Peyer's patch (tissue), 4 donors: ENCODE data around the gene WDSUB1. TPM values are rescaled to one million over a fixed set of nuclear protein-coding genes. Genes with fewer than 3 reads are reported as not detected.
A peak's percentile ranks its signal among the peaks of the same experiment; 100 is the strongest.

Source experiments
- DNase-seq, 3 donors: peaks; one replicate each; pipeline ENCODE4 v3.0.0-alpha.2; 2017 to 2019
- H3K27ac ChIP-seq, 4 donors: fragments of 200-600 bp; sonication (generic); one replicate each; pipeline ENCODE4 v1.5.1; 2016 to 2019
- H3K27me3 ChIP-seq, 2 donors: fragments of 200-600 bp; sonication (generic); one replicate each; pipeline ENCODE4 v1.5.1; 2019
- H3K36me3 ChIP-seq, 3 donors: fragments of 200-600 bp; sonication (generic); one replicate each; pipeline ENCODE4 v1.5.1; 2016 to 2019
- H3K4me1 ChIP-seq, 4 donors: fragments of 200-600 bp; sonication (generic); one replicate each; pipeline ENCODE4 v1.5.1; 2016 to 2019
- H3K4me3 ChIP-seq, 4 donors: fragments of 200-600 bp; sonication (generic); 1 replicate in 3 of 4; 2 replicates in 1 of 4; pipeline ENCODE4 v1.5.1; 2016 to 2019; ENCODE audit warnings: mild to moderate bottlenecking in 1 of 4
- H3K9me3 ChIP-seq, 4 donors: fragments of 200-600 bp; sonication (generic); one replicate each; pipeline ENCODE4 v1.5.1; 2016 to 2019; ENCODE audit warnings: mild to moderate bottlenecking in 1 of 4
- CTCF ChIP-seq, 6 experiments: fragments of 450-650 bp in 4 of 6; fragments of 200-600 bp in 2 of 6; sonication (generic) in 1 of 6; IDR thresholded peaks; one replicate each; pipeline ENCODE4 v1.5.1; 2017 to 2019; ENCODE audit warnings: antibody characterized with exemption in 6 of 6, mild to moderate bottlenecking in 3 of 6, moderate library complexity in 1 of 6
- POLR2A ChIP-seq, 2 donors: fragments of 450-650 bp; IDR thresholded peaks; one replicate each; pipeline ENCODE4 v1.5.1; 2017; ENCODE audit warnings: antibody characterized with exemption in 2 of 2, mild to moderate bottlenecking in 2 of 2, moderate library complexity in 2 of 2
- total RNA-seq, 4 donors: library from RNA; depleted of rRNA; stranded (reverse); fragments of >200 nt; gene quantifications; one replicate each; pipeline ENCODE4 v1.1.0, GENCODE V29; 2016

The WDSUB1 gene
- total RNA-seq, 4 donors from 2014 or later = 4.0 to 9.9 (median 8.4) TPM

DNA sequence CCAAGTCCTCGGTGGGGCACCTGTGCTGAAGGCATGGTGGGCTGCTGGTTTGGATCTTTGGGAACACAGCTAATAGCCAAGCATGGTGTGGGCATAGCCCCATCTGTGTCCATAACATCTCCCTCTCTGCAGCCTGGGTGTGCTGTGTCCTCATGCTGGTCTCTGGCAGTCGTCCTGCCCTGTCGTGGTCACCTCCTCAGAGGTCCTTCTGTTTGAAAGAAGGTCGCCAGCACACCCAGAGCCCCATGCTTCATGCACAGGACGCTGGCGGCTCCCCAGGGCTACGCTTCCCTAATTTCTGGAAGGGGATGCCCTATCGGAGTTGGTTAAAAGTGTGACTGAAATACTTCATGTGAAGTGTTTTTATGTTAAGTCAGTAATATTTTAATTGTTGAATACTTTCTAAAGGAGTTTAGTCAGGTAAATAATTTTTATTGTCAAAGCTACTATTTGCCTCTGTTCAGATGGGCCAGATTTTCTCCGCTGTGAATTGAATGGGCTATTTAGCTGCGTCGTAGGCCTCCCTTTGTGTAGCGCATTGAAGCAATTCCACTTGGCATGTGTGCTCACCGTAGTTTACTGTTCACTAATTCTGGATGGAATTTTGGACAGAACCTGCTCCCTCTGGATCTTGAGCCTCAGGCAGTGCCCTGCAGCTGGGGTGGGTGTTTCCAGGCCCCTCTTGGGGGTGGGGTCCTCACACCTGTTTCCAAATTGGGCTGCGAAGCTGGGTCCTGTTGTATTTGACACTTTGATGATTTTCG, 81.9 kb downstream of the WDSUB1 start:
- H3K9me3 ChIP-seq = no peaks in the 10 kb centered on the region
- no peak overlapping the region for H3K4me3 ChIP-seq
- peaks cover 0 to 12% (median 6%) of the 10 kb centered on the region in 4 donors for H3K4me1 ChIP-seq
- H3K27ac ChIP-seq = no peak overlapping the region
- TF ChIP-seq CTCF (IDR thresholded peaks at IDR 0.05) (no peak), POLR2A (IDR thresholded peaks at IDR 0.05) (no peak)
- H3K36me3 ChIP-seq = peaks cover 0 to 19% (median 0%) of the 10 kb centered on the region in 3 donors
- H3K27me3 ChIP-seq = no peaks in the 10 kb centered on the region
- no peak for DNase-seq

DNA sequence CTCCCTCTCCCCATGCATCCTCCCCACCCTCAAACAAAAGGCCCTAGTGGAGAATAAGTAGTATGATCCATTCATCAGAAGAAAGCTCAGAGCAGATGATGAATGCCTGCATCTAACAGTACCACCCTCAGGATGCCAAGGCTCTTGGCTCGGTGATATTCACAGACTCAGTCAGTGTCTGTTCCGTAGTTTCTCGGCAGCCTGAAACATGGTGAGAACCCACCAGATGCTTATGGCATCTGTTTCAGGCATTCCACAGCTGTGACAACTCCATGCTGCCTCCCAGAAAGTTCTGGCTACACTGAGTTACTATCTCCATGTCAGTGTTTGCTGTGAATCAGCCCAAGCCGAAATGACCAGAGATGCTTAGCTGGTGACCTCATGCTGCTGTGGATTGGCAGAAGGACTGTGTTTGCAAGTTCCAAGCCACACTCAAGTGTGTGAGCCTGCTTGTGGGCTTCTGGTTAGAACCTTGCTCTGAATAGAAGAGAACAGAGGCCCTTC, 83.9 kb downstream of the WDSUB1 start:
- no peaks in the 10 kb centered on the region for H3K9me3 ChIP-seq
- peaks cover 0 to 38% (median 0%) of the 10 kb centered on the region in 3 donors for H3K36me3 ChIP-seq
- H3K4me1 ChIP-seq = peaks cover 0 to 12% (median 6%) of the 10 kb centered on the region in 4 donors
- H3K4me3 ChIP-seq = no peak overlapping the region
- DNase-seq = peak in 1 of 3 donors; percentile 58
- peak overlapping the region in 2 of 4 donors; percentile 6 to 45 for H3K27ac ChIP-seq
- TF ChIP-seq CTCF (IDR thresholded peaks at IDR 0.05) = no peak
- no peak for TF ChIP-seq POLR2A (IDR thresholded peaks at IDR 0.05)
- H3K27me3 ChIP-seq = no peaks in the 10 kb centered on the region

DNA sequence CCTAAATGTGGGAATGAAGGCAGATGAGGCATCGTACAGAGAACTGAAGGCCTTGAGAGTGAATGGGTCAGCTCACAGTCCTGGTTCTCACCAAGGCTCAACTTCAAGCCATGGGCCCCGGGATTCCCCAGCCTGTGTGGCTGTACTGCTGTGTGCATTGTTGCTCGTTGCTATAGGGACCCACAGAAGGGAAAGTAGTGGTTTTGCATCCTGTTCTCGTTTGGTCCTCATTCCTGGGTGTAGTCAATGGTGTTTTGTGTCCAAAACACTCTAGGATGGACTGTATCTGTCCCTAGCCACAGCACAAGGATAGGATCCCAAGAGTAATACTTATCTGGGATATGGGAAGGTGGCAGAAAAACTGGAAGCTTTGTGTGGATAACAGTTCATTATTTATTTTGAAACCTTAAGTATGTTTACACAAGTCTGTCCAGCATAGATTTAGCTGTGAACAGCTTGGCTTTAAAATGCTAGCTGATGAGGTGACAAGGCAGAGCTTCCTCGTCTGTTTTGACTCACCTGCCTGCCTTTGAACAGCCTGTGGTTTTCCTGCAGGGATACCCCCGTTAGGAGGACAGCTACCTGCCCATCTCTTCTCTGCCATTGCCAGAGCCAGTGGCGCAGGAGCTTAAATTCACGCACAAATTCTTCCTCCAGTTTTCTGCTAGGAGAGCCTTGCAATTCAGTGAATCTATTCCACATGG, 85.0 kb downstream of the WDSUB1 start:
- DNase-seq = peak in 2 of 3 donors; percentile 42 to 59
- TF ChIP-seq POLR2A (IDR thresholded peaks at IDR 0.05) (no peak), CTCF (IDR thresholded peaks at IDR 0.05) (no peak)
- Histone ChIP-seq H3K36me3 (peaks cover 0 to 50% (median 0%) of the 10 kb centered on the region in 3 donors), H3K27me3 (no peaks in the 10 kb centered on the region), H3K4me3 (no peak overlapping the region), H3K4me1 (peaks cover 0 to 12% (median 6%) of the 10 kb centered on the region in 4 donors), H3K9me3 (no peaks in the 10 kb centered on the region), H3K27ac (peak overlapping the region in 2 of 4 donors; percentile 10 to 45)

- Histone ChIP-seq H3K9me3 (no peaks in the 10 kb centered on the region), H3K4me1 (peaks cover 0 to 12% (median 6%) of the 10 kb centered on the region in 4 donors), H3K27ac (no peak overlapping the region), H3K27me3 (no peaks in the 10 kb centered on the region), H3K36me3 (peaks cover 0 to 51% (median 0%) of the 10 kb centered on the region in 3 donors), H3K4me3 (no peak overlapping the region)
- TF ChIP-seq POLR2A (IDR thresholded peaks at IDR 0.05) (no peak), CTCF (IDR thresholded peaks at IDR 0.05) (no peak)
- DNase-seq = no peak
Observed at GRCh38 chr2:159200498-159200897, 86.0 kb downstream of the WDSUB1 start.

GRCh38 chr2:159199761-159200465, 86.6 kb downstream of the WDSUB1 start:
- H3K27ac ChIP-seq = no peak overlapping the region
- peaks cover 0 to 12% (median 6%) of the 10 kb centered on the region in 4 donors for H3K4me1 ChIP-seq
- H3K27me3 ChIP-seq = no peaks in the 10 kb centered on the region
- TF ChIP-seq CTCF (IDR thresholded peaks at IDR 0.05) = no peak
- TF ChIP-seq POLR2A (IDR thresholded peaks at IDR 0.05) = no peak
- DNase-seq = no peak
- peaks cover 0 to 51% (median 0%) of the 10 kb centered on the region in 3 donors for H3K36me3 ChIP-seq
- no peaks in the 10 kb centered on the region for H3K9me3 ChIP-seq
- no peak overlapping the region for H3K4me3 ChIP-seq
